ENCODE data around the gene ZNF407. TPM values are rescaled to one million over a fixed set of nuclear protein-coding genes. Genes with fewer than 3 reads are reported as not detected.

ZNF407 gene
- total and polyA plus RNA-seq, 2 of the 13 experiments (the other 11 are each of a cell fraction or from before 2014, with no cell fraction given) = 2.3 to 8.7 TPM

DNA sequence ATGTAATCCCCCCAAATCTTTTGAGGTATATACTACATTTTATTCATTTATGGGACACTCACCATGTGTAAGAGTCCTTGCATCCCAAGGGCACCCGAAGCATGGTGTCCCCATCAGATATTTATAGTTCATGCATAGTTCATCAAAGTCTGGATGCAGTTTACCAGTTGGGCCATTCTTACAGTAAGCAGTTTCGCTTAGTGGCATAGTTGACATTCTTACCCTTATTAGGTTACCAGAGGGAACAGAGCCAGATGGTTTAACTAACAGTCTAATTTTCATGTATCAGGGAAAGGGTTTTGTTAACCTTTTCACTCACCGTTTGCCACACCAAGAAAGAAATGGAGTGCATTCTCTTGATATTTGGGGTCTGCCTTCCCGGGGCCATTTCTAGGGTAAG lies 7.1 kb downstream of the ZNF407 start:
- H4K20me1 ChIP-seq (ENCODE audit: insufficient read depth, low read length) = no peaks in the 10 kb centered on the region
- peaks cover 12% of the 10 kb centered on the region for H3K4me1 ChIP-seq (ENCODE audit: insufficient read depth, low read length)
- H3K27me3 ChIP-seq (ENCODE audit: control insufficient read depth in 1 of 2, insufficient read depth in 2 of 2, low read length in 2 of 2) = no peaks in the 10 kb centered on the region
- no peak overlapping the region for H3K27ac ChIP-seq (ENCODE audit: extremely low read length, insufficient read depth, low read length)
- in situ Hi-C loops (cut with HindIII; ENCODE audit: extremely low pct_ligation_motif_present, low pct_unique_long_range_greater_than_20kb) (no loop called here), intact Hi-C loops (cut with micrococcal nuclease; ENCODE audit: unreplicated experiment) (no loop called here)
- no peak overlapping the region for H3K9ac ChIP-seq (ENCODE audit: insufficient read depth, low read depth, low read length)
- H3K36me3 ChIP-seq (replicated peaks in 1 of 2; ENCODE audit: control insufficient read depth in 1 of 2, insufficient read depth in 2 of 2, low read length in 2 of 2) = no peaks in the 10 kb centered on the region
- WGBS (ENCODE audit: low lambda C conversion rate) = 94% methylated on average over 4 of the region's 4 CpGs
- no peak overlapping the region for H3K4me2 ChIP-seq (ENCODE audit: low read depth, low read length)
- POLR2A ChIA-PET = no interaction called here
- ATAC-seq (no peak), DNase-seq (ENCODE audit: low spot score) (no peak), FAIRE-seq (no peak)
- CTCF ChIA-PET (ENCODE audit: low intra/inter-chr PET ratio, low total read pairs) = no interaction called here
- no peak overlapping the region for H3K4me3 ChIP-seq (replicated peaks in 1 of 3; ENCODE audit: insufficient read depth in 1 of 3, low read depth in 2 of 3, low read length in 3 of 3)
- no peak overlapping the region for H2AFZ ChIP-seq (ENCODE audit: low read length)
- H3K79me2 ChIP-seq (ENCODE audit: insufficient read depth, low read length) = peaks cover 30% of the 10 kb centered on the region
- TF ChIP-seq, protein P1, sequence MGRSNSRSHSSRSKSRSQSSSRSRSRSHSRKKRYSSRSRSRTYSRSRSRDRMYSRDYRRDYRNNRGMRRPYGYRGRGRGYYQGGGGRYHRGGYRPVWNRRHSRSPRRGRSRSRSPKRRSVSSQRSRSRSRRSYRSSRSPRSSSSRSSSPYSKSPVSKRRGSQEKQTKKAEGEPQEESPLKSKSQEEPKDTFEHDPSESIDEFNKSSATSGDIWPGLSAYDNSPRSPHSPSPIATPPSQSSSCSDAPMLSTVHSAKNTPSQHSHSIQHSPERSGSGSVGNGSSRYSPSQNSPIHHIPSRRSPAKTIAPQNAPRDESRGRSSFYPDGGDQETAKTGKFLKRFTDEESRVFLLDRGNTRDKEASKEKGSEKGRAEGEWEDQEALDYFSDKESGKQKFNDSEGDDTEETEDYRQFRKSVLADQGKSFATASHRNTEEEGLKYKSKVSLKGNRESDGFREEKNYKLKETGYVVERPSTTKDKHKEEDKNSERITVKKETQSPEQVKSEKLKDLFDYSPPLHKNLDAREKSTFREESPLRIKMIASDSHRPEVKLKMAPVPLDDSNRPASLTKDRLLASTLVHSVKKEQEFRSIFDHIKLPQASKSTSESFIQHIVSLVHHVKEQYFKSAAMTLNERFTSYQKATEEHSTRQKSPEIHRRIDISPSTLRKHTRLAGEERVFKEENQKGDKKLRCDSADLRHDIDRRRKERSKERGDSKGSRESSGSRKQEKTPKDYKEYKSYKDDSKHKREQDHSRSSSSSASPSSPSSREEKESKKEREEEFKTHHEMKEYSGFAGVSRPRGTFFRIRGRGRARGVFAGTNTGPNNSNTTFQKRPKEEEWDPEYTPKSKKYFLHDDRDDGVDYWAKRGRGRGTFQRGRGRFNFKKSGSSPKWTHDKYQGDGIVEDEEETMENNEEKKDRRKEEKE (IDR thresholded peaks at IDR 0.05) = no peak
- TF ChIP-seq ZNF317 (CRISPR knock-in tag; IDR thresholded peaks at IDR 0.05) (no peak), HMGA1 (CRISPR knock-in tag; conservative IDR thresholded peaks at IDR 0.05) (no peak), SAFB2 (CRISPR knock-in tag; IDR thresholded peaks at IDR 0.05; ENCODE audit: borderline replicate concordance, low read depth) (no peak), ZNF225 (CRISPR knock-in tag; IDR thresholded peaks at IDR 0.05) (no peak), ZBTB42 (CRISPR knock-in tag; IDR thresholded peaks at IDR 0.05) (no peak), HMG20A (CRISPR knock-in tag; IDR thresholded peaks at IDR 0.05; ENCODE audit: borderline replicate concordance) (no peak), ZNF33A (CRISPR knock-in tag; IDR thresholded peaks at IDR 0.05; ENCODE audit: borderline replicate concordance) (no peak), RFXANK (CRISPR knock-in tag; IDR thresholded peaks at IDR 0.05) (no peak)
- TF ChIP-seq, protein P2, sequence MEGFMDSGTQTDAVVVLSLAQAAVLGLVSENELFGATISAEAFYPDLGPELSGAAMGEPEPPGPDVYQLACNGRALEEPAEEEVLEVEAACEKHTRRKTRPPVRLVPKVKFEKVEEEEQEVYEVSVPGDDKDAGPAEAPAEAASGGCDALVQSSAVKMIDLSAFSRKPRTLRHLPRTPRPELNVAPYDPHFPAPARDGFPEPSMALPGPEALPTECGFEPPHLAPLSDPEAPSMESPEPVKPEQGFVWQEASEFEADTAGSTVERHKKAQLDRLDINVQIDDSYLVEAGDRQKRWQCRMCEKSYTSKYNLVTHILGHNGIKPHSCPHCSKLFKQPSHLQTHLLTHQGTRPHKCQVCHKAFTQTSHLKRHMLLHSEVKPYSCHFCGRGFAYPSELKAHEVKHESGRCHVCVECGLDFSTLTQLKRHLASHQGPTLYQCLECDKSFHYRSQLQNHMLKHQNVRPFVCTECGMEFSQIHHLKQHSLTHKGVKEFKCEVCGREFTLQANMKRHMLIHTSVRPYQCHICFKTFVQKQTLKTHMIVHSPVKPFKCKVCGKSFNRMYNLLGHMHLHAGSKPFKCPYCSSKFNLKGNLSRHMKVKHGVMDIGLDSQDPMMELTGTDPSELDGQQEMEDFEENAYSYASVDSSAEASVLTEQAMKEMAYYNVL (CRISPR knock-in tag; IDR thresholded peaks at IDR 0.05; ENCODE audit: borderline replicate concordance) = no peak
- TF ChIP-seq, protein P3, sequence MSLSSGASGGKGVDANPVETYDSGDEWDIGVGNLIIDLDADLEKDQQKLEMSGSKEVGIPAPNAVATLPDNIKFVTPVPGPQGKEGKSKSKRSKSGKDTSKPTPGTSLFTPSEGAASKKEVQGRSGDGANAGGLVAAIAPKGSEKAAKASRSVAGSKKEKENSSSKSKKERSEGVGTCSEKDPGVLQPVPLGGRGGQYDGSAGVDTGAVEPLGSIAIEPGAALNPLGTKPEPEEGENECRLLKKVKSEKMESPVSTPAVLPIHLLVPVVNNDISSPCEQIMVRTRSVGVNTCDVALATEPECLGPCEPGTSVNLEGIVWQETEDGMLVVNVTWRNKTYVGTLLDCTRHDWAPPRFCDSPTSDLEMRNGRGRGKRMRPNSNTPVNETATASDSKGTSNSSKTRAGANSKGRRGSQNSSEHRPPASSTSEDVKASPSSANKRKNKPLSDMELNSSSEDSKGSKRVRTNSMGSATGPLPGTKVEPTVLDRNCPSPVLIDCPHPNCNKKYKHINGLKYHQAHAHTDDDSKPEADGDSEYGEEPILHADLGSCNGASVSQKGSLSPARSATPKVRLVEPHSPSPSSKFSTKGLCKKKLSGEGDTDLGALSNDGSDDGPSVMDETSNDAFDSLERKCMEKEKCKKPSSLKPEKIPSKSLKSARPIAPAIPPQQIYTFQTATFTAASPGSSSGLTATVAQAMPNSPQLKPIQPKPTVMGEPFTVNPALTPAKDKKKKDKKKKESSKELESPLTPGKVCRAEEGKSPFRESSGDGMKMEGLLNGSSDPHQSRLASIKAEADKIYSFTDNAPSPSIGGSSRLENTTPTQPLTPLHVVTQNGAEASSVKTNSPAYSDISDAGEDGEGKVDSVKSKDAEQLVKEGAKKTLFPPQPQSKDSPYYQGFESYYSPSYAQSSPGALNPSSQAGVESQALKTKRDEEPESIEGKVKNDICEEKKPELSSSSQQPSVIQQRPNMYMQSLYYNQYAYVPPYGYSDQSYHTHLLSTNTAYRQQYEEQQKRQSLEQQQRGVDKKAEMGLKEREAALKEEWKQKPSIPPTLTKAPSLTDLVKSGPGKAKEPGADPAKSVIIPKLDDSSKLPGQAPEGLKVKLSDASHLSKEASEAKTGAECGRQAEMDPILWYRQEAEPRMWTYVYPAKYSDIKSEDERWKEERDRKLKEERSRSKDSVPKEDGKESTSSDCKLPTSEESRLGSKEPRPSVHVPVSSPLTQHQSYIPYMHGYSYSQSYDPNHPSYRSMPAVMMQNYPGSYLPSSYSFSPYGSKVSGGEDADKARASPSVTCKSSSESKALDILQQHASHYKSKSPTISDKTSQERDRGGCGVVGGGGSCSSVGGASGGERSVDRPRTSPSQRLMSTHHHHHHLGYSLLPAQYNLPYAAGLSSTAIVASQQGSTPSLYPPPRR (CRISPR knock-in tag; IDR thresholded peaks at IDR 0.05; ENCODE audit: borderline replicate concordance) = no peak
- BruUV-seq (replicated peaks) = no TSS peak
- no peaks in the 10 kb centered on the region for H3K9me3 ChIP-seq (ENCODE audit: low read length)
